KBM-7 (cell line): ENCODE data around the gene UVRAG.

Experiments used
- DNase-seq: peaks from one replicate; pipeline ENCODE4 v3.0.0-alpha.2; 2015
- in situ Hi-C: fragments of 300-500 bp; cut with MboI; formaldehyde crosslinking; loops from 2 replicates; pipeline ENCODE4 v1.14.3; 2020; ENCODE audit warnings: low sequenced_read_pairs, low pct_unique_long_range_greater_than_20kb, mixed read lengths

UVRAG gene

DNA sequence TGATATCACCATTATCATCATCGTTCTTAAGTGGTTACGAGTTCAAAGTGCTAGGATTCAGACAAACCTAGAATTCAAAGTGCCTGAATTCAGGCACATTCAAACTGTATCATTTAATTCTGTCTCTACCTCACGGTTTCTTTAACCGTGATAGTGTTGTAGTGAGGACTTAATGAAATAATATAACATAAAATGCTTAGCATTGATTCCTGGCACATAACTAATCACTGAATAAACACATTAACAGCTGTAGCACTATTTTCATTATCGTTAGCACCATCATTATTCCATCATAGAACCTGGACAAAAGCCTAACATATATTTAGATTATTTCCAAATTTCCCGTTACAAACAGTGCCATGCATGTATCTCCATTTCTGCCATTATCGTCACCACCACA, 289.3 kb downstream of the UVRAG start:
- DNase-seq: no peak
- in situ Hi-C loops: no loop called here

DNA sequence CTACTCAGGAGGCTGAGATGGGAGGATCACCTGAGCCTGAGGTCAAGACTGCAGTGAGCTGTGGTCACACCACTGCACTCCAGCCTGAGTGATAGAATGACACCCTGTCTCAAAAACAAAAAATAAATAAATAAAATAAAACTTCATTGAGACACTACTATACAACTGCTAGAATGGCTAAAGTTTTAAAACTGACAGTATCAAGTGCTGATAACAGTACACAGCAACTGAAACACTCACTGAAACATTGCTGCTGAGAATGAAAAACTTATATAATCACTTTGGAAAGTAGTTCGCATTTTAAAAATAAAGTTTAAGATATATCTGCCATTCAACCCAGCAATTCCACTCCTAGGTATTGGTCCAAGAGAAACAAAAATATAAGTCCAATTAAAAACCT, 290.6 kb downstream of the UVRAG start:
- in situ Hi-C loops: no loop called here
- no peak for DNase-seq

DNA sequence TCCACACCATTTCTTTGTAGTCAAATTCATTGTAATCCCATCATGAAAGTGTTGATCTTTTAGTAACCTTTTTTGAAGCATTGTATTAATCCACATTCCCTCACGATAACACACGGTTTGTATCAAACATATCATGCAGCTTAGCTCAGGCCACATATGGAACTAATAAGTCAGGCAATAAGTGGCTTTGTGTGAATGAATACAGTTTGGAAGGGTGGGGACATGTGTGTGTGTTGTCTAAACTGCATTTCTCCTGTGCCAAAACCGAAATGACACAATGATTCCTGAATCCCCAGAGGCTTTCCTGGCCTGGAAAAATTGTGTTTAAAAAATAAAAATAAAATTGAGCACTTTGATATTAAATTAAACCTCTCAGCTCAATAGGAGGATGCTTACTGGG, 293.0 kb downstream of the UVRAG start:
- in situ Hi-C loops: no loop called here
- DNase-seq: no peak

DNA sequence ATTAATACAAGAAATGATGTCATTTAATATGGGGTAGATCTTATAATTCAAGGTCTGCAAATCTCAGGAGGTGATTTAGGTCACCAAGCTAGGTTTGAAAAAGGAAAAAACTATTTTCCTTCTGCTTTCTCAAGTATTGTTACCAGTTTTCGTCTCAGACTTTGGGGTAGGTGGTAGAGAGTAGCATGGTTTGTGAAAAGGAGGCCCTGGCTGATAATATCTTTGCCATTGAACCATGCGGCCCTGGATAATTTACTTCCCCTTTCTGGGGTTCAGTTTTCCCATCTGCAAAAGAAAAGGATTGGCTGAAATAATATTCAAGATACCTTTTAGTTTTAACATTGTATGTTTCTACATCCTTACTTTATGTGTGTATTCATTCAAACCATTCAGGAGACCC, 299.2 kb downstream of the UVRAG start:
- in situ Hi-C loops: no loop called here
- peak; percentile 72 for DNase-seq

DNA sequence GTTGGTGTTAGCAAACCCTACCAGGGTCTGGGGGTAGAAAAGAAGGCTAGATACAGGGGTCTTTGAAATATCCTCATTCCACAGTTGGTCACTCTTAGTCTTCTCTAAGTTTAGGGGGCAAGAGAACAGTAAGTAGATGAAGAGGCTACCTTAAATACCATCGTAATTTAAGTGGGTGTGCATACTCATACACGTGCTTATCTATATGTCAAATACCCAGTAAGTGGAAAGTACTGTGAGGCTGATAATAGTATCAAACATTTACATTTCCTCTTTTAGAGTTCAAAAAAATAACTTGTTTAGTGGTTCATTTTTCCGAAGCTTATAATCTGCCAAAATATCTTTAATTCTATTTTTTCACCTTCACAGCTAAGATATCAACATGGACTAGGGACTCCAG, 300.5 kb downstream of the UVRAG start:
- in situ Hi-C loops: no loop called here
- no peak for DNase-seq

DNA sequence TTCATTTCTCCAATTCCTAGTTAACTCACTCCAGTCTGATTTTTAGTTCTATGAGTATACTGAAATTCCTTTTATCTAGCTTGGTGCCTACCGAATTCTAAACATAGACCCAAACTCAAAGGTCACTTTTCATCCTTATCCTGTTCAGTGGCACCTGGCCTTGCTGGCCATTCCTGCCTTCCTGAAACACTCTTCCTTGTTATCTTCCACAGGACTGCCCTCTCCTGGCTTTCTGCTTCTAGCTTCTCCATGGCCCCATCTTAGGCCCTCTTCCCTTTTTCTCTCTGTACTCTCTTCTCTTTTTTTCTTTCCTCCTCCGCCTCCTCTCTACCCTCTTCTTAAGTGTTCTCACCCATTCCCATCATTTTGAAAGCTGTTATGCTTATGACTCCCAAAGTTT, 304.0 kb downstream of the UVRAG start:
- in situ Hi-C loops: no loop called here
- no peak for DNase-seq

DNA sequence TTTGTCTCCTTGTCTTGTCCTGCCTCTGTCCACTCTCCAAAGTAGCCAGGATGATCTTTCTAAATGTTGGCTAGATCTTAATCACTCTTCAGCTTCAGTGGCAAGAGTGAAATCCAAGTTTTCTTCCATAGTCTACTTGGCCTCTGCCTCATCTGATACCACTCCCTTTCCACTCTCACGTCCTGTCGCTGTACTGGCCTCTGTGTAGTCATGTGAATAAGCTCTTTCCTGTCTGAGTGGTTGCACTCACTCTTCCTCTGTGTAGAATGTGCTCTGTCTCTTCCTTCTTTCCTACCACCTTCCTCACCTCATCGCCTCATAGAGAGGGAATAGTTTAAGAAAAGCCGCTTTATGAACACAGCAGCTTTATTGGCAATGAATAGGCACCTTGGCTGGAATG, 304.8 kb downstream of the UVRAG start:
- in situ Hi-C loops: no loop called here
- no peak for DNase-seq

DNA sequence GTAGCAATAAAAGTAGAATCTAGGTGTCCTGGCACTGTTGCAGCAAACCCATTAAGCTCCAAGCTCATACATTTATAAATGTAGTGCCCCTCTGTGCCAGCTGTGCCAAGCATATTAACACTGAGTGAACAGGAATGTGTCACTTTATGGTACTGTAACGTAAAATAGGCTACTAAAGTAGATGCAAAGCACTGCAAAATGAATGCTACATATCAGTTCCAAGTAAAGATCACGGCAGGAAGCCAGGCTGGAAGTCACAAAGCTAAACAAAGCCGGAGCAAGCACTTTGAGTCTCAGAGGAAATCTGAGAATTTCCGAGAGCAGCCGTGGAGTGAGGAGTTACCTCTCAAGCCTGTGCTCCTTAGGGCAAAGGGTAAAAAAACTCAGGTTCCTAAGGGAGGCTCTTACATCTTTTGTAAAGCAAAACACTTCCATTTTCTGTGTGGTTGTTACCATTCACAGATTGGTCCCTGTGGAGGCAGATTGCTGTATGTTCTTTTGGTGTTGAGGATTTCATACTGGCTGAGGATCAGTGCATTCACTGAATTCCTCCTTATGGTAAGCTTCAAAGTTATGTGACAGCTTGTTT, 305.6 kb downstream of the UVRAG start:
- in situ Hi-C loops: no loop called here
- no peak for DNase-seq

DNA sequence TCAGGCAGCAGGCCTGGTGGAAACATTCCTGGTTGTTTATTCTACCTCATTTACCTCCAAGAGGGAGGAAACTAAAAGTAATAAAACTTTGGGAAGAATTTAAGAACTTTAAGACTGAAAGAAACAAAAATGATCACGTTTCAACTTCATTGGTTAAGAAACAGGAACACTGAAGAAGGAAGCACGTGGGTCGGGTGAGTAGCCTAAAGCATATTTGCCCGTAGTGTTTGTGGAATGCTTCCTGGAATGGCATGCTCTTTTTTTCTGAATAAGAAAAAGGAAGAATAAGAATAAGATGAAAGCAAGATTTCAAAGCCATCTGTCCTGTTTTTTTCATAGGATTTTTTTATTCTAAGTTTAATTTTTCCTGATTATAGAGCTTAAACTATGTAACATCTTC, 308.2 kb downstream of the UVRAG start:
- in situ Hi-C loops: no loop called here
- peak; percentile 18 for DNase-seq

DNA sequence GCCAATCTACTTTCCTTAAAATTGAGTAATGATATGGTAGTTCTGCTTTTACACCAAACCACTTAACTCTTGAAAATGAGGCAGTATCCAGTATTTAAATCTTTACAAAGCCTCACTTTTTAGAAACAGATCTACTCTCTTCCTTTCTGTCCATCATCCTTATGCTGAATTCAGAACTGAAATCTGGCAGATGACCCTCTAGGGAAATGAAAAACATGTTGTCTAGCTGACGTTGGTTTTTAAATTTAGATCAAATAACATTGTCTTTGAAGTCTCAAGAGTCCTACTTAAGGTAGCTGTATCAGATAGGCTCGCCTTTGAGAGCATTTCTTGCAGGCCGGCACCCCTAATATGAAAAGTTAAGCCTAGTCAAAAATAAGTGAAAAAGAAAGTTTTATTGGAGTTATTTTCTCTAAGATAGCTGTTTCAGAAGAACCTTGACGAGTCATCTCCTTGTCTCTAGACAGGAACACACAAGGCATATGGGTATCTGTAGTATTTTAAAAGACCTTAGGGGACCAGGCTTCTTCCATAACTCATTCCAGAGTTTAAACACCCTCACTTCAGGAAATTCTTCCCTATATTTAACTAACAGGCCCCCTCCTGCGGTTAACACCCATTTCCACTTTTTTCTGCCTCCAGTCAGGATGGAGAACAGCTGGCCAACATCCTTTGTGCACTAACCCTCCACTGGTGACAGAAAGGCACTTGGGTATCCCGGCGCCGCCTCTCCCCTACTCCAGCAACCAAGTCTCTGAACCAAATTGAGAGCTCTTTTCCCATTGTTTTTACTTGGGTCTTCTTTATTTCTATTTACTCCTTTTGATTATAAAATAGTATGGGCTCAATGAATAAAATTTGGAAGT, 310.1 kb downstream of the UVRAG start:
- in situ Hi-C loops: no loop called here
- peak; percentile 10 for DNase-seq

DNA sequence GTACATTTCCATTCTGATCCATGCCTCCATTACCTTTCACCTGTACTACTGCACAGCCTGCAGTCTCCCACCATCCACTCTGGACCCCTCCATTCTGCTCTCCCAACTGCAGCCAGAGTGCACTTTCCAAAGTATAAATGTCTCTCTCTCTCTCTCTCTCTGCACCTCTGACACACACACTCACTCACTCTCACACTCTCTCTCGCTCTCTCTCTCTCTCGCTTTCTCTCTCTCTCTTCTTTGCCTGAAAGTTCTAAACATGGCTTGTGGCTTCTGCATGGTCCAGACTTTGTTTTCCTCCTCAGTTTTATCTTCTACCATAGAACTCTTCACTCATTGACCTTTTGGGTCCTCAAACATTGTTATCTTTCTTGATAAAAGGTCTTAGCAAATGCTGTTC, 314.7 kb downstream of the UVRAG start:
- in situ Hi-C loops: no loop called here
- DNase-seq: no peak

DNA sequence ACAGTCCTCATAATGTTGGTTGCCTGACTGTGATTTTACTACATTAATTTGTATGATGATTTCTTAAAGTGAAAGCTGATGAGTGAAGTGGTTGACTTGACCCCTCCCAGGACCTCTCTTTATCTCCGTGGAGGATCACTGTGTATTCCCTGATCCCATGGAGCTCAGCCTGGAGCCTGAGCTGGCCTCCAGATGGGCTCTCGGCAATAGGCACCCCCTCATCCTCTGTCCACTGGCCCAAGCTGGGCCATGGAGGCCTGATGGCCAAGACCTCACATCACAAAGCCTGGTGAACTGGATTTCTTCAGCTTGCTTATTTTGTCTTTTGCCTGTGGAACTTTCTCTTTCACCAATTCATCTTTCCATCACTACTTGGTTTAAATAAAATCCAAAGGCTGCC, 316.1 kb downstream of the UVRAG start:
- in situ Hi-C loops: no loop called here

DNA sequence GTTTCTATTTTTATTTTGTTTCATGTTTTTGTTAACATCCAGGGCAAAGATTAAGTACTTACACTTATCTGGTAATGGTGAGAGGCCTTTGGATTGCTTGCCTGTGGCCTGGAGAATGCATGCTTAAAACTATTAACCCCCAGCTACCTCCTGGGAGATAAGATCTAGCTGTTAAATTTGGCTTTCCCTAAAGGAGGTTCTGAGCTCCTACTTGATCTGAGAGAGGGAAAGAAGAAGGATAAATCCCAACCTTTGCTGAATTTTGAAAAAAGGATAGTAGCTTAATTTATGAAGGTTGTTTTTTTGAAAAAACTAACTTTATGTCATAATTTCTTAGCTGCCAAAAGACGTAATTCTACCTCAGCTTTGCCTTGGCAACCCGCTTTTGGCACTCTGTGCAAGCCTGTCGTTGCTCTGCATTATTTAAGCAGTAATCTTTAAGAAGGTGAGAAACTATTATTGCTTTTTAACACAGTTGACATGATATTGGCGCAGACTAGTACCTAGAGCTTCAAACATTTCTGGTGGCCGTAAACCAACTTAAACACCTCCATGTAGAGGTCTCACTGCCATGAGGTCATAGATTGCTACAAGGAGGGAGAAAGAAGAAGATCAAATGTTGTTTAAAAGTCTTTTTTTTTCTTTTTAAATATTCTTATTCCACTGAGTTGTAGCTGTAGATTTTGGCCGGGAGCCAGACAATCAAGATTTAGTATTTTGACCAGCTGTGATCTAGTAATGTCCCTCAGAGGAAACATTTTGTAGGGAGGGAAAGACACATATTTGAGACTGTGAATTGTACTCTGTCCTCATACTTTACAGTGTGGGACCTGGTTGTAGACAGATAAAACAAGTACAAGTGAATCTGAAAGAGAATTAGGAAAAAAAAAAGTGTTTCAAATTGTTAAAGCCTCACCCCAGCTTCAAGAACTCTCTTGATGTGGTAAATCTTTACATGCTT, 316.9 kb downstream of the UVRAG start:
- no peak for DNase-seq

More for the DNA sequence above, 316.1 kb downstream of the UVRAG start:
- DNase-seq: no peak

DNA sequence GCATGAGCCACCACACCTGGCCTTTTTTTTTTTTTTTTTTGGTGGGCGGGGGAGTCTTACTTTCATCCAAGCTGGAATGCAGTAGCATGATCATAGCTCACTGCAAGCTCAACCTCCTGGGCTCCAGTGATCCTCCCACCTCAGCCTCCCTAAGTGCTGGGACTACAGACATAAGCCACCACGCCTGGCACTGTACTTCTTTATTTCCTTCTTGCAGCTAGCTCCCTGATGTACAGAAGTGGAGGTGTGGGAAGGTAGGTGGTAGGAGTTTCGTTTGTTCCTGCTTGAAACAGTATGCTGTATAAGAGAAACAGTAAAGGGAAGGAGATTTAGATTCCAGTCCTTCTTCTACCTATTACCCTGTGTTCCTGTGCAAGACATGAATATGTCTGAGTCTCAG, 319.2 kb downstream of the UVRAG start:
- in situ Hi-C loops: no loop called here
- DNase-seq: no peak

More for the DNA sequence above, 316.9 kb downstream of the UVRAG start:
- in situ Hi-C loops: no loop called here

DNA sequence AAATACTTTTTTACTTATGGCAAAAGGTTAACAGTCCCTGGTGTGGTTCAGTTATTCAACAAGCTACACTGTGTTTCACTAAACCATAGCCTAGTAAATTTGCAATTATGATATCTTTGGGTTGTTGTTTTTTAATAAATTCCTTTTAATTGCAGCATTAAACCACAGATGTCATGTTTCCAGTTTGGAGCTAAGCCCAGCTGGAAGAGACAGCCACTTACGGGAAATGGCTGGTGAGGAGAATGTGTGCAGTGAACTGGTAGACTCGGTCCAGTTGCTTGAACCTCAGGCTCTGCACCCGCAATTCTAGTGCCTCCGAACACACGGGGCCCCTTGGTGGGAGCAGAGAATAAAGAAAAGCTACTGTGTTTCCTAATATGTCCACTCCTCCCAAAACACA, 320.5 kb downstream of the UVRAG start:
- in situ Hi-C loops: no loop called here
- DNase-seq: no peak

DNA sequence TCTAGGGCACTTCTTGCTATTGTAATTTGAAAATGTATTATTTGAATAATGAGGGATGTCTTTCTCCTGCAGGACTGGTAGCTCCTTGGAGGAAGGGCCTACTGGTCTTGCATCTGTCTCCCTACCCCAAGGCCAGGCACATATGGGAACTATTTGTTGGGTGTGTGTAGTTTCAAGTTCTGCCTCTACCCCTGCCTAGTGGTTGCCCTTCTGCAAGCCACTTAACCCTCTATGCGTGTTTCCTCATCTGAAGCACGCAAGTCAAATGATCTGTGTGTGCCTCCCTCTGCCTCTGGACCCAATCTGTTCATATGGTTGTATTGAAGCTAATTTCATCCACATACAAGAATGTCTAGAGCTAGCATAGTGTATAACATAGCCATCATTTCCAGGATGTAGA, 324.3 kb downstream of the UVRAG start:
- in situ Hi-C loops: no loop called here
- no peak for DNase-seq

DNA sequence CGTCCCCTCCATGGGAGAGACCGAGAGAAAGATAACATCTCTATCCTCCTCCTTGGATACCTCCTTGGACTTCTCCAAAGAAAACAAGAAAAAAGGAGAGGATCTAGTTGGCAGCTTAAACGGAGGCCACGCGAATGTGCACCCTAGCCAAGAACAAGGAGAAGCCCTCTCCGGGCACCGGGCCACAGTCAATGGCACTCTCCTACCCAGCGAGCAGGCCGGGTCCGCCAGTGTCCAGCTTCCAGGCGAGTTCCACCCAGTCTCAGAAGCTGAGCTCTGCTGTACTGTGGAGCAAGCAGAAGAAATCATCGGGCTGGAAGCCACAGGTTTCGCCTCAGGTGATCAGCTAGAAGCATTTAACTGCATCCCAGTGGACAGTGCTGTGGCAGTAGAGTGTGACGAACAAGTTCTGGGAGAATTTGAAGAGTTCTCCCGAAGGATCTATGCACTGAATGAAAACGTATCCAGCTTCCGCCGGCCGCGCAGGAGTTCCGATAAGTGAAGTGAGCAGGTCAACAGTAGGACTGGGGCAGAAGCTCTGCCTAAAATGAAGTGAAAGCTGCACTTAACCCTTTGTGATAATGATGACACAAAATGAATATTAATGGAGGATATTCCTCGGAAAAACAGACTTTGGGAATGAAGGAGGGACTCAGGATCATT, 326.0 kb downstream of the UVRAG start:
- no peak for DNase-seq
- in situ Hi-C loops: loop anchor here (10.0 kb wide), 1 partner anchor 236 kb away; no protein-coding TSS in a partner anchor

DNA sequence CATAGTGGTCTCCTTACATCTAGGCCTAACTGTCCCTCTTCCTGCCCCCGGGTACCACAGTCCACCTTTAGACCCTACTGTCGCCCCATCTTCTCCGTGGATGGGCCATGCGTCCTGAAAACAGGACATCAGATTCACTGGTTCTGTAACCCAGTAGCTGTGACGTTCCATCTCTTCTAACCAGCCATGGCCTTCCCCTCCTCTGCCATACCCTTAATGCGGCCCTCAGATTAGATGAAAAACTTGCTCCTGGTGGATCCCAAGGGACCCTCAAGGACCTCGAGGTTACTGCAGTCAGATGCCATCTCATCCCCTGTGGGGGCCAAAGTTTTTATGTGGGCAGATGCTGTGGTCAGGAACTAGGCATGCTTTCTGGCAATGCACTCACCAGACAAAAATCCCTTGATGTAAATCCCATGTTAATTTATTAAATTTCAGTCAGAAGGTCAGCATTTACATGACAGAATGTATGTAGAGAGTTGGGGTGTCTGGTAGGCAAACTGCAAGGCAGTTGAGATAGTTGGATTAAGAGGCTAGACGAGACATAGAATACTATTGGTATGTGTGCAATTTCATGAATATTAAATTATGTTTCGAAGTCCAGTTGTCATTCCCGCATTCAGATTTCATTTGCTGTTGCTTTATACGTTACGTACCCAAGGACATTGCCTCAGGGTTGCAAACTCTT, 327.0 kb downstream of the UVRAG start:
- in situ Hi-C loops: loop anchor here (10.0 kb wide), 1 partner anchor 237 kb away; no protein-coding TSS in a partner anchor
- no peak for DNase-seq

DNA sequence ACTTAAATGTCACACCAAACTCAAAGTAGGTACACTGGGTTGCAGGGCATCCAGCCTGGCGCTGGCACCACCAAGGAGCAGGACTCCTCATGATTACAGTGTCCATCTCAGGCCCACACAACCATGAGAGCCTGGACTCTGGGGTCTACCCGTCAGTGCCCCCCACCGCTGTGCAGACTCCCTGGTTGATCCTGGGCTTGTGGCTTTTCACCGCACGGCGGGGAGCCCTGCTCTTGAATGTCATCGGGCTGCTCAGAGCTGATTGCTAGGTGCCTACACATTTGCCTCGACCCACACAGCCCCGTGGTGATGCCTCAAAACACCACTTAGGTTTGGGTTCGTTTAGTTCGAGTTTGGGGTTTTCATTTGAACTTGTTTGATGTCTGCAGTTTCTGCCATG, 328.3 kb downstream of the UVRAG start:
- in situ Hi-C loops: loop anchor here (10.0 kb wide), 1 partner anchor 238 kb away; no protein-coding TSS in a partner anchor
- DNase-seq: no peak
